GM19025 (cell line): ENCODE results near the gene OR1I1.

Experiments
- ATAC-seq: cut with Tn5 transposase; IDR thresholded peaks from one replicate; pipeline ENCODE4 v1.9.1; 2021; ENCODE audit warnings: mild to moderate bottlenecking, low read depth, moderate library complexity; ENCODE audit not compliant: unreplicated experiment

Gene OR1I1

DNA sequence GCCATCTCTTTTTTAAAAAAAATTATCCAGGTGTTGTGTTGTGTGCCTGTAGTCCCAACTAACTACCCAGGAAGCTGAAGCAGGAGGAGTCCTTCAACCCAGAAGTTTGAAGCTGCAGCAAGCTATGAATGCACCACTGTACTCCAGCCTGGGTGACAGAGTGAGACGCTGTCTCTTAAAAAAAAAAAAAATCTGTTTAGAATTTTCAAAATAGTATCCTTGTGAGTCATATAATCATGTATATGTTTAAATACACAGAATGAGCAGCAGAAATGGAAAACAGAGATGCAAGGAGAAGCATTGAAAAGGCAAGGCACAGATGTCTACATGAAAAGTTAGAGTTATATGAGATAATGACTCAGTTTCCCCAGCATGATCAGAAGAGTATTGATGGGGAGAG is 56.4 kb downstream of the OR1I1 start:
- no peak for ATAC-seq

DNA sequence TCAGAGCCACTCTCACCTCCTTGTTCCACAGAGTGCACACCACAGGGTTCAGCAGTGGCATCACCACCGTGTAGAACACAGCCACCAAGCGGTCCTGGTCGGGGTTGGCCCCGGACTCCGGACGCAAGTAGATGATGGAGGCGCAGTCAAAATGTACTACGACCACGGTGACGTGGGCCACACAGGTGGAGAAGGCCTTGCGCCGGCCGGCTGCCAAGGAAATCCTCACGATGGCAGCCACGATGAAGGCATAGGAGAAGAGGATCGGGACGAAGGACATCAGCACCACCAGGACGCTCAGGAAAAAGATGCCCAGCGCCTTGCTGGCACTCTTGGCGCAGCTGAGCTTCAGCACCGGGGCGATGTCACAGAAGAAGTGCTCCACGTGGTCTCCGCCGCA is 59.1 kb downstream of the OR1I1 start:
- no peak for ATAC-seq

DNA sequence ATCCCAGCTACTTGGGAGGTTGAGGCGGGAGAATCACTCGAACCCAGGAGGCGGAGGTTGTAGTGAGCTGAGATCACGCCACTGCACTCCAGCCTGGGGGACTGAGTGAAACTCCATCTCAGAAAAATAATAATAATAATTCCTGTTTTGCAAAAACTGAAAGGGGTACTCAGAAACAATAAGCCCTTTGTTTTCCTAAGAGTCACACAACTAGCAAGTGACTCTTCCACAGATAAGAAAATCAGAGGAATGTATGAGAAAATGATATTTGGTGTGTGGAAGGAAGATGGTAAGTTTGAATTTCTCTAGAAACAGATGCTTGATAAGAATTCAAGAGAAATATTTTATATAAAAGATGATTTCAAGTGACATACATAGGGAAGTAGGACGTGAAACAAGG is 60.3 kb downstream of the OR1I1 start:
- ATAC-seq = no peak
